ENCODE results near the gene FLT1.

FLT1 gene

GRCh38 chr13:28534210-28534609 lies 39.3 kb upstream of the FLT1 start:
- no peak for DNase-seq (ENCODE audit: low read depth in 1 of 2, low spot score in 1 of 2)
- Histone ChIP-seq H3K4me3 (replicated peaks; ENCODE audit: insufficient read depth, low read length) (no peak overlapping the region), H3K27me3 (ENCODE audit: insufficient read depth, poor library complexity, severe bottlenecking) (peaks cover 42% of the 10 kb centered on the region), H3K27ac (replicated peaks) (no peak overlapping the region)
- TF ChIP-seq GABPA (IDR thresholded peaks at IDR 0.05; ENCODE audit: low read depth) (no peak), SPI1 (IDR thresholded peaks at IDR 0.05; ENCODE audit: borderline replicate concordance, low read depth) (no peak), REST (IDR thresholded peaks at IDR 0.05; ENCODE audit: insufficient replicate concordance, low read depth) (no peak), CTCF (IDR thresholded peaks at IDR 0.05; ENCODE audit: insufficient read depth, low read length) (no peak), POLR2AphosphoS5 (IDR thresholded peaks at IDR 0.05; ENCODE audit: low read depth) (no peak)

- TF ChIP-seq REST (IDR thresholded peaks at IDR 0.05; ENCODE audit: insufficient replicate concordance, low read depth) (no peak), CTCF (IDR thresholded peaks at IDR 0.05; ENCODE audit: insufficient read depth, low read length) (no peak), GABPA (IDR thresholded peaks at IDR 0.05; ENCODE audit: low read depth) (no peak), SPI1 (IDR thresholded peaks at IDR 0.05; ENCODE audit: borderline replicate concordance, low read depth) (no peak), POLR2AphosphoS5 (IDR thresholded peaks at IDR 0.05; ENCODE audit: low read depth) (no peak)
- no peak overlapping the region for H3K4me3 ChIP-seq (replicated peaks; ENCODE audit: insufficient read depth, low read length)
- DNase-seq (ENCODE audit: low read depth in 1 of 2, low spot score in 1 of 2) = no peak
- H3K27ac ChIP-seq (replicated peaks) = no peak overlapping the region
- H3K27me3 ChIP-seq (ENCODE audit: insufficient read depth, poor library complexity, severe bottlenecking) = peaks cover 48% of the 10 kb centered on the region
These were observed 38.7 kb upstream of the FLT1 start for GRCh38 chr13:28533441-28534166.

- DNase-seq (ENCODE audit: low read depth in 1 of 2, low spot score in 1 of 2) = no peak
- H3K4me3 ChIP-seq (replicated peaks; ENCODE audit: insufficient read depth, low read length) = no peak overlapping the region; the same call in 1 of the 2 replicates
- H3K27ac ChIP-seq (replicated peaks) = no peak overlapping the region
- TF ChIP-seq GABPA (IDR thresholded peaks at IDR 0.05; ENCODE audit: low read depth) (no peak), CTCF (IDR thresholded peaks at IDR 0.05; ENCODE audit: insufficient read depth, low read length) (no peak), SPI1 (IDR thresholded peaks at IDR 0.05; ENCODE audit: borderline replicate concordance, low read depth) (no peak), REST (IDR thresholded peaks at IDR 0.05; ENCODE audit: insufficient replicate concordance, low read depth) (no peak), POLR2AphosphoS5 (IDR thresholded peaks at IDR 0.05; ENCODE audit: low read depth) (no peak)
- peaks cover 53% of the 10 kb centered on the region for H3K27me3 ChIP-seq (ENCODE audit: insufficient read depth, poor library complexity, severe bottlenecking)
These were observed 38.2 kb upstream of the FLT1 start for GRCh38 chr13:28533125-28533436.

Data from HL-60 (cell line).